ENCODE results near the gene RASGEF1B. TPM values are rescaled to one million over a fixed set of nuclear protein-coding genes. Genes with fewer than 3 reads are reported as not detected.

The RASGEF1B gene
- total RNA-seq, 1 experiment from 2014 or later = 6.9 TPM

DNA sequence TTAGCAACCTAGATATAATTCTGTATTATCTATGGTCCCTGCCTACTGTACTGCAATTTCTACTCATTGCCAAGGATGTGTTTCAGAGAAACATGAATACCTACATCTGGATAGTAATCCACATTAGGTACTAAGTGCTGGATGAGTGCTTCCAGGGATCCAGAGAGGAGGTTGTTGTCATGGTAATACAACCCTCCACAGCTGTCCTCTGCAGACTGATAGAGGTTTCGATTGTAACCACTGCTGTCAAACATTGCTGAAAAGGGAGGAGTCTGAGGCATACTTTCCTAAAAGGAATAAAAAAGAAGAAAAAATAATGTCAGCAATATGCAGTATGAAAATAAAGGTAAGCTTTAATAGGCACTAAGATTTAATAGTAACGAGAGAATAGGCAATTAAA, 12.5 kb downstream of the RASGEF1B start (continued):
- TF ChIP-seq, protein P1, sequence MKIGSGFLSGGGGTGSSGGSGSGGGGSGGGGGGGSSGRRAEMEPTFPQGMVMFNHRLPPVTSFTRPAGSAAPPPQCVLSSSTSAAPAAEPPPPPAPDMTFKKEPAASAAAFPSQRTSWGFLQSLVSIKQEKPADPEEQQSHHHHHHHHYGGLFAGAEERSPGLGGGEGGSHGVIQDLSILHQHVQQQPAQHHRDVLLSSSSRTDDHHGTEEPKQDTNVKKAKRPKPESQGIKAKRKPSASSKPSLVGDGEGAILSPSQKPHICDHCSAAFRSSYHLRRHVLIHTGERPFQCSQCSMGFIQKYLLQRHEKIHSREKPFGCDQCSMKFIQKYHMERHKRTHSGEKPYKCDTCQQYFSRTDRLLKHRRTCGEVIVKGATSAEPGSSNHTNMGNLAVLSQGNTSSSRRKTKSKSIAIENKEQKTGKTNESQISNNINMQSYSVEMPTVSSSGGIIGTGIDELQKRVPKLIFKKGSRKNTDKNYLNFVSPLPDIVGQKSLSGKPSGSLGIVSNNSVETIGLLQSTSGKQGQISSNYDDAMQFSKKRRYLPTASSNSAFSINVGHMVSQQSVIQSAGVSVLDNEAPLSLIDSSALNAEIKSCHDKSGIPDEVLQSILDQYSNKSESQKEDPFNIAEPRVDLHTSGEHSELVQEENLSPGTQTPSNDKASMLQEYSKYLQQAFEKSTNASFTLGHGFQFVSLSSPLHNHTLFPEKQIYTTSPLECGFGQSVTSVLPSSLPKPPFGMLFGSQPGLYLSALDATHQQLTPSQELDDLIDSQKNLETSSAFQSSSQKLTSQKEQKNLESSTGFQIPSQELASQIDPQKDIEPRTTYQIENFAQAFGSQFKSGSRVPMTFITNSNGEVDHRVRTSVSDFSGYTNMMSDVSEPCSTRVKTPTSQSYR (CRISPR knock-in tag; IDR thresholded peaks at IDR 0.05) = no peak
- TF ChIP-seq, protein P2, sequence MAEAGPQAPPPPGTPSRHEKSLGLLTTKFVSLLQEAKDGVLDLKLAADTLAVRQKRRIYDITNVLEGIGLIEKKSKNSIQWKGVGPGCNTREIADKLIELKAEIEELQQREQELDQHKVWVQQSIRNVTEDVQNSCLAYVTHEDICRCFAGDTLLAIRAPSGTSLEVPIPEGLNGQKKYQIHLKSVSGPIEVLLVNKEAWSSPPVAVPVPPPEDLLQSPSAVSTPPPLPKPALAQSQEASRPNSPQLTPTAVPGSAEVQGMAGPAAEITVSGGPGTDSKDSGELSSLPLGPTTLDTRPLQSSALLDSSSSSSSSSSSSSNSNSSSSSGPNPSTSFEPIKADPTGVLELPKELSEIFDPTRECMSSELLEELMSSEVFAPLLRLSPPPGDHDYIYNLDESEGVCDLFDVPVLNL (CRISPR knock-in tag; IDR thresholded peaks at IDR 0.05; ENCODE audit: borderline replicate concordance, low read depth) = no peak
- TF ChIP-seq GABPB1 (CRISPR knock-in tag; IDR thresholded peaks at IDR 0.05) (no peak), SMAD3 (CRISPR knock-in tag; IDR thresholded peaks at IDR 0.05; ENCODE audit: borderline replicate concordance) (no peak), HMGA2 (CRISPR knock-in tag; IDR thresholded peaks at IDR 0.05) (no peak)

DNA sequence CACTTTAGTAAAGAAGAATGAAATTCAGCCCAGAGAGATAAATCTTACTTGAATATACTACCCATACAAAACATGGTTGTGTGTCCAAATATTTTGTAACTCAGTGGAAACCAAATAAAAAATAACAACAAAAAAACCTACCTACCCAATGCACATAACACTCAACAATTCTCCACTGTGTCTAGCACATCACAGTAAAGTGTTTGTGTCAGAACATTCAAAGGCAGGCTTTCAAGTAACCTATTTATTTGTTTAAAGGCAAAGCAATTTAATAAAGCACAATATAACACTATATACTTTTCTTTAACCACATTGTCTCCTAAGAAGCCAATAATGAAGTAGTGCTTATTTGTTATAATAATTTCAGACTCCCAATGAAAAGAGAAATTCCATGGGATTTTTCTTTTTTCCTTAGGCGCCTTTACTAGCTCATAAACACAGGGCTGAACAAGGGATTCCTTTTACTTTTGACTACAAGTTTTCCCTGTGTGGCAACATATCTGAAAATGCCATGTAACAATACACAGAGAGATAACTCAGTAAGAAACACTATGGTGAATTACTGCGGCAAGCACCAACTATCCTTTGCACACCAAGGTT, 13.7 kb downstream of the RASGEF1B start:
- DNase-seq (ENCODE audit: low spot score) (no peak), ATAC-seq (no peak)
- CTCF ChIA-PET = interaction anchor here (1.8 kb wide), 1 partner anchor 9 kb away, joined by 7 read pairs; no protein-coding TSS in a partner anchor
- TF ChIP-seq, protein P3, sequence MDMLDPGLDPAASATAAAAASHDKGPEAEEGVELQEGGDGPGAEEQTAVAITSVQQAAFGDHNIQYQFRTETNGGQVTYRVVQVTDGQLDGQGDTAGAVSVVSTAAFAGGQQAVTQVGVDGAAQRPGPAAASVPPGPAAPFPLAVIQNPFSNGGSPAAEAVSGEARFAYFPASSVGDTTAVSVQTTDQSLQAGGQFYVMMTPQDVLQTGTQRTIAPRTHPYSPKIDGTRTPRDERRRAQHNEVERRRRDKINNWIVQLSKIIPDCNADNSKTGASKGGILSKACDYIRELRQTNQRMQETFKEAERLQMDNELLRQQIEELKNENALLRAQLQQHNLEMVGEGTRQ (CRISPR knock-in tag; IDR thresholded peaks at IDR 0.05) = no peak
- no peak for TF ChIP-seq JUN (CRISPR knock-in tag; IDR thresholded peaks at IDR 0.05)
- Mint-ChIP-seq H3K27ac (no peak overlapping the region), H3K27me3 (ENCODE audit: low read depth) (no peaks in the 10 kb centered on the region; the same call in 1 of the 2 replicates), H3K4me3 (no peak overlapping the region), H3K9me3 (no peaks in the 10 kb centered on the region), H3K4me1 (peaks cover 38% of the 10 kb centered on the region), H3K36me3 (0 out of 2 replicates have a peak, but pooled peaks cover 4% of the 10 kb centered on the region)
- POLR2A ChIA-PET = no interaction called here

DNA sequence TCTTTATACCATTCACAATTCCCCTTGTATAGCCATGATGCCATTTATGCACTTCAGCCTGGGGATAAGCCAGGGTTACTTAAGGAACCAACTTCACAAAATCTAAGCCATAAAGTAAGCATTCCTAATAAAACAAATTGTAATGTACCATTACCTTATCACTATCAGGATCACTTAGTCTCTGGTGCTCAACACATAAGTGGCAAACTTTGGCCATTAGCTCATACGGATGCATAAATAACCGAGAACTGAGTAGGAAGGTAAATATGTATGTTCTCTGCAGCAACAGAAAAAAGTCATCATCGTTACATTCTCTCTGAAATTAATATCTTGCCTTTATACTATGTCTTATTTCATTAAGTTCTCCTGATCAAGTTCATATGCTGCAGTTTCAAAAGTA, 14.4 kb downstream of the RASGEF1B start:
- Mint-ChIP-seq H3K4me1 (peaks cover 45% of the 10 kb centered on the region), H3K27ac (no peak overlapping the region), H3K4me3 (no peak overlapping the region), H3K9me3 (no peaks in the 10 kb centered on the region), H3K27me3 (ENCODE audit: low read depth) (no peaks in the 10 kb centered on the region; the same call in 1 of the 2 replicates), H3K36me3 (0 out of 2 replicates have a peak, but pooled peaks cover 4% of the 10 kb centered on the region)
- POLR2A ChIA-PET = no interaction called here
- DNase-seq (ENCODE audit: low spot score) = no peak
- no peak for ATAC-seq
- CTCF ChIA-PET = interaction anchor here (2.3 kb wide), 1 partner anchor 387 kb away, joined by 7 read pairs; no protein-coding TSS in a partner anchor
- TF ChIP-seq, protein P4, sequence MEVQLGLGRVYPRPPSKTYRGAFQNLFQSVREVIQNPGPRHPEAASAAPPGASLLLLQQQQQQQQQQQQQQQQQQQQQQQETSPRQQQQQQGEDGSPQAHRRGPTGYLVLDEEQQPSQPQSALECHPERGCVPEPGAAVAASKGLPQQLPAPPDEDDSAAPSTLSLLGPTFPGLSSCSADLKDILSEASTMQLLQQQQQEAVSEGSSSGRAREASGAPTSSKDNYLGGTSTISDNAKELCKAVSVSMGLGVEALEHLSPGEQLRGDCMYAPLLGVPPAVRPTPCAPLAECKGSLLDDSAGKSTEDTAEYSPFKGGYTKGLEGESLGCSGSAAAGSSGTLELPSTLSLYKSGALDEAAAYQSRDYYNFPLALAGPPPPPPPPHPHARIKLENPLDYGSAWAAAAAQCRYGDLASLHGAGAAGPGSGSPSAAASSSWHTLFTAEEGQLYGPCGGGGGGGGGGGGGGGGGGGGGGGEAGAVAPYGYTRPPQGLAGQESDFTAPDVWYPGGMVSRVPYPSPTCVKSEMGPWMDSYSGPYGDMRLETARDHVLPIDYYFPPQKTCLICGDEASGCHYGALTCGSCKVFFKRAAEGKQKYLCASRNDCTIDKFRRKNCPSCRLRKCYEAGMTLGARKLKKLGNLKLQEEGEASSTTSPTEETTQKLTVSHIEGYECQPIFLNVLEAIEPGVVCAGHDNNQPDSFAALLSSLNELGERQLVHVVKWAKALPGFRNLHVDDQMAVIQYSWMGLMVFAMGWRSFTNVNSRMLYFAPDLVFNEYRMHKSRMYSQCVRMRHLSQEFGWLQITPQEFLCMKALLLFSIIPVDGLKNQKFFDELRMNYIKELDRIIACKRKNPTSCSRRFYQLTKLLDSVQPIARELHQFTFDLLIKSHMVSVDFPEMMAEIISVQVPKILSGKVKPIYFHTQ (CRISPR knock-in tag; IDR thresholded peaks at IDR 0.05) = no peak
- TF ChIP-seq JUN (CRISPR knock-in tag; IDR thresholded peaks at IDR 0.05) = no peak
- TF ChIP-seq, protein P5, sequence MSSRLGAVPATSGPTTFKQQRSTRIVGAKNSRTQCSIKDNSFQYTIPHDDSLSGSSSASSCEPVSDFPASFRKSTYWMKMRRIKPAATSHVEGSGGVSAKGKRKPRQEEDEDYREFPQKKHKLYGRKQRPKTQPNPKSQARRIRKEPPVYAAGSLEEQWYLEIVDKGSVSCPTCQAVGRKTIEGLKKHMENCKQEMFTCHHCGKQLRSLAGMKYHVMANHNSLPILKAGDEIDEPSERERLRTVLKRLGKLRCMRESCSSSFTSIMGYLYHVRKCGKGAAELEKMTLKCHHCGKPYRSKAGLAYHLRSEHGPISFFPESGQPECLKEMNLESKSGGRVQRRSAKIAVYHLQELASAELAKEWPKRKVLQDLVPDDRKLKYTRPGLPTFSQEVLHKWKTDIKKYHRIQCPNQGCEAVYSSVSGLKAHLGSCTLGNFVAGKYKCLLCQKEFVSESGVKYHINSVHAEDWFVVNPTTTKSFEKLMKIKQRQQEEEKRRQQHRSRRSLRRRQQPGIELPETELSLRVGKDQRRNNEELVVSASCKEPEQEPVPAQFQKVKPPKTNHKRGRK (CRISPR knock-in tag; IDR thresholded peaks at IDR 0.05; ENCODE audit: borderline replicate concordance) = no peak
- no peak for TF ChIP-seq CREB1 (CRISPR knock-in tag; IDR thresholded peaks at IDR 0.05)
- TF ChIP-seq NR2C2 (CRISPR knock-in tag; IDR thresholded peaks at IDR 0.05) = no peak
- no peak for TF ChIP-seq ELF4 (CRISPR knock-in tag; IDR thresholded peaks at IDR 0.05; ENCODE audit: low read depth)
- no peak for TF ChIP-seq GRHL2 (CRISPR knock-in tag; IDR thresholded peaks at IDR 0.05; ENCODE audit: insufficient replicate concordance, severe bottlenecking)
- TF ChIP-seq SMAD4 (CRISPR knock-in tag; IDR thresholded peaks at IDR 0.05) = no peak
- TF ChIP-seq, protein P6, sequence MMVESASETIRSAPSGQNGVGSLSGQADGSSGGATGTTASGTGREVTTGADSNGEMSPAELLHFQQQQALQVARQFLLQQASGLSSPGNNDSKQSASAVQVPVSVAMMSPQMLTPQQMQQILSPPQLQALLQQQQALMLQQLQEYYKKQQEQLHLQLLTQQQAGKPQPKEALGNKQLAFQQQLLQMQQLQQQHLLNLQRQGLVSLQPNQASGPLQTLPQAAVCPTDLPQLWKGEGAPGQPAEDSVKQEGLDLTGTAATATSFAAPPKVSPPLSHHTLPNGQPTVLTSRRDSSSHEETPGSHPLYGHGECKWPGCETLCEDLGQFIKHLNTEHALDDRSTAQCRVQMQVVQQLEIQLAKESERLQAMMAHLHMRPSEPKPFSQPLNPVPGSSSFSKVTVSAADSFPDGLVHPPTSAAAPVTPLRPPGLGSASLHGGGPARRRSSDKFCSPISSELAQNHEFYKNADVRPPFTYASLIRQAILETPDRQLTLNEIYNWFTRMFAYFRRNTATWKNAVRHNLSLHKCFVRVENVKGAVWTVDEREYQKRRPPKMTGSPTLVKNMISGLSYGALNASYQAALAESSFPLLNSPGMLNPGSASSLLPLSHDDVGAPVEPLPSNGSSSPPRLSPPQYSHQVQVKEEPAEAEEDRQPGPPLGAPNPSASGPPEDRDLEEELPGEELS (CRISPR knock-in tag; IDR thresholded peaks at IDR 0.05) = no peak
- TF ChIP-seq, protein P7, sequence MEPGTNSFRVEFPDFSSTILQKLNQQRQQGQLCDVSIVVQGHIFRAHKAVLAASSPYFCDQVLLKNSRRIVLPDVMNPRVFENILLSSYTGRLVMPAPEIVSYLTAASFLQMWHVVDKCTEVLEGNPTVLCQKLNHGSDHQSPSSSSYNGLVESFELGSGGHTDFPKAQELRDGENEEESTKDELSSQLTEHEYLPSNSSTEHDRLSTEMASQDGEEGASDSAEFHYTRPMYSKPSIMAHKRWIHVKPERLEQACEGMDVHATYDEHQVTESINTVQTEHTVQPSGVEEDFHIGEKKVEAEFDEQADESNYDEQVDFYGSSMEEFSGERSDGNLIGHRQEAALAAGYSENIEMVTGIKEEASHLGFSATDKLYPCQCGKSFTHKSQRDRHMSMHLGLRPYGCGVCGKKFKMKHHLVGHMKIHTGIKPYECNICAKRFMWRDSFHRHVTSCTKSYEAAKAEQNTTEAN (CRISPR knock-in tag; IDR thresholded peaks at IDR 0.05) = no peak
- no peak for TF ChIP-seq TEAD1 (CRISPR knock-in tag; IDR thresholded peaks at IDR 0.05)

Data from WTC11 (cell line).